Stimulated activated CD4-positive, alpha-beta T cell treated with anti-CD3 and anti-CD28 coated beads, Interleukin-1b, Interleukin-23, amount 100 ng/mL, for 48 hours (primary cell): Measurements from ENCODE around the gene USP47.
A peak's percentile ranks its signal among the peaks of the same experiment; 100 is the strongest.

Experiments
- DNase-seq: peaks from one replicate; pipeline ENCODE4 v3.0.0-alpha.2; 2020

USP47 gene

GRCh38 chr11:11942668-11943067 lies 100.9 kb downstream of the USP47 start:
- no peak for DNase-seq

GRCh38 chr11:11944444-11944843 lies 102.7 kb downstream of the USP47 start:
- no peak for DNase-seq

GRCh38 chr11:11946180-11946579 lies 104.4 kb downstream of the USP47 start:
- DNase-seq: no peak

GRCh38 chr11:11946878-11947277 lies 105.1 kb downstream of the USP47 start:
- DNase-seq: no peak

GRCh38 chr11:11947825-11948224 lies 106.1 kb downstream of the USP47 start:
- no peak for DNase-seq

GRCh38 chr11:11948242-11948947 lies 106.6 kb downstream of the USP47 start:
- DNase-seq: no peak

- no peak for DNase-seq
Measured at GRCh38 chr11:11949482-11949881, 107.7 kb downstream of the USP47 start.

GRCh38 chr11:11952036-11952435 lies 110.3 kb downstream of the USP47 start:
- DNase-seq: no peak

- DNase-seq: no peak
Measured at GRCh38 chr11:11956006-11956405, 114.2 kb downstream of the USP47 start.

GRCh38 chr11:11958403-11959231 lies 116.8 kb downstream of the USP47 start:
- no peak for DNase-seq

- no peak for DNase-seq
Measured at GRCh38 chr11:11959601-11960000, 117.8 kb downstream of the USP47 start.

- DNase-seq: no peak
Measured at GRCh38 chr11:11960687-11961086, 118.9 kb downstream of the USP47 start.

- DNase-seq: no peak
Measured at GRCh38 chr11:11961399-11962028, 119.7 kb downstream of the USP47 start.

- DNase-seq: no peak
Measured at GRCh38 chr11:11963067-11963466, 121.3 kb downstream of the USP47 start.

- no peak for DNase-seq
Measured at GRCh38 chr11:11963842-11964773, 122.3 kb downstream of the USP47 start.

- DNase-seq: no peak
Measured at GRCh38 chr11:11964774-11965150, 123.0 kb downstream of the USP47 start.

- no peak for DNase-seq
Measured at GRCh38 chr11:11965192-11965591, 123.4 kb downstream of the USP47 start.

GRCh38 chr11:11965656-11966353 lies 124.0 kb downstream of the USP47 start:
- DNase-seq: no peak

GRCh38 chr11:11966354-11966741 lies 124.6 kb downstream of the USP47 start:
- DNase-seq: no peak

GRCh38 chr11:11966826-11967668 lies 125.3 kb downstream of the USP47 start:
- DNase-seq: peak; percentile 73
